ENCODE data around the gene PLSCR1.

- TF ChIP-seq POLR2AphosphoS5 (IDR thresholded peaks at IDR 0.05; ENCODE audit: low read depth, low read length) (no peak), POLR2A (IDR thresholded peaks at IDR 0.05; ENCODE audit: low read depth, low read length) (no peak)
Measured at GRCh38 chr3:146485297-146485696, 59.1 kb downstream of the PLSCR1 start.
